DND-41 (cell line): ENCODE data around the gene SMCO2.

Experiments
- CTCF ChIP-seq: IDR thresholded peaks from 2 replicates; pipeline ENCODE4 v1.5.1; 2012; ENCODE audit warnings: borderline replicate concordance, low read length, moderate library complexity, mild to moderate bottlenecking; ENCODE audit not compliant: poor library complexity, severe bottlenecking; ENCODE audit errors: extremely low read depth
- EZH2 ChIP-seq: IDR thresholded peaks from 3 replicates; pipeline ENCODE4 v1.6.1; 2012; ENCODE audit warnings: borderline replicate concordance, low read depth, mild to moderate bottlenecking, moderate library complexity, low read length, inconsistent platforms; ENCODE audit not compliant: severe bottlenecking

- TF ChIP-seq CTCF (no peak), EZH2 (no peak)
Observed at GRCh38 chr12:27486961-27487360, 40.4 kb downstream of the SMCO2 start.
